Measurements from ENCODE around the gene DERL3.

Gene DERL3

DNA sequence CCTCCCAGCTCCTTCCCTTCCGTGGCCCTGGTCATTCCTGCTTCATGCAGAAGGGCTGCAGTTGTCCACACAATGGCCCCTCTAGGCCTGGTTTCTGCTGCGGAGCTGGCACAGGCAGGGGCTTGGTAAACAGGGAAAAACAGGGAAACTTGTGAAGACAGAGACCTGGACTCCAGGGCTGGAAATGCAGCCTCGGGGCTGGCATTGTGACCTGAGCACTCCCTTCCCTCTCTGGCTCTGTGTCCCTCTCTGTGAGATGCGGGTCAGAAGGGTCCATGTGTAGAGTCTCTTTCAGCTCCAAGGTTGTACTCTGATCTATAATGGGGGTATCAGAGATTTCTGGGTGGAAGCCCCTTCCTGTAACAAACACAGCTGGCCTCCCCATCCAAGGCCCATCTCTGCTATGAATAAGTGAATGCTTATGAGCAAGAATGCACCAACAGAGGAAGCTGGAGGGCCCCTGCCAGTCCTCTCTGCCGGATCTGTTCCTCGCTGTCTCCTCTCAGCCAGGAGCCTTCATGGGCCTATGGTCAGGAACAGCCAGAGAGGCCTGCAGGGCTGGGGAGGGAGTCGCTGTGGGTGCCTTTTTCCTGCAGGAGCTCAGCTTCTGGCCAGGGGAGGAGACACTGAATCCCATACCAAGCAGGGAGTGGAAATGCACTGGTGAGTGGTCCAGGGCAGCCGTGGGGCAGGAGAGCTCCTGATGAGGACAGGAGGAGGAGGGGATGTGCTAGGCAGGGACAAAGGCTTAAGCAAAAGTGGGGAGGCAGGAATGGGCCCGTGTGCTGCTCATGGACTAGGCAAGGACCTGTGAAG, 6.7 kb upstream of the DERL3 start:
- DNase-seq (ENCODE audit: low read depth) = no peak
- TF ChIP-seq POLR2A (IDR thresholded peaks at IDR 0.05; ENCODE audit: extremely low read depth, insufficient read length) (no peak), MYC (IDR thresholded peaks at IDR 0.05; ENCODE audit: low read depth, low read length) (no peak)
- TF ChIP-seq, protein P1, sequence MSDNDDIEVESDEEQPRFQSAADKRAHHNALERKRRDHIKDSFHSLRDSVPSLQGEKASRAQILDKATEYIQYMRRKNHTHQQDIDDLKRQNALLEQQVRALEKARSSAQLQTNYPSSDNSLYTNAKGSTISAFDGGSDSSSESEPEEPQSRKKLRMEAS (IDR thresholded peaks at IDR 0.05; ENCODE audit: low read depth, low read length) = no peak
- TF ChIP-seq, protein P2, sequence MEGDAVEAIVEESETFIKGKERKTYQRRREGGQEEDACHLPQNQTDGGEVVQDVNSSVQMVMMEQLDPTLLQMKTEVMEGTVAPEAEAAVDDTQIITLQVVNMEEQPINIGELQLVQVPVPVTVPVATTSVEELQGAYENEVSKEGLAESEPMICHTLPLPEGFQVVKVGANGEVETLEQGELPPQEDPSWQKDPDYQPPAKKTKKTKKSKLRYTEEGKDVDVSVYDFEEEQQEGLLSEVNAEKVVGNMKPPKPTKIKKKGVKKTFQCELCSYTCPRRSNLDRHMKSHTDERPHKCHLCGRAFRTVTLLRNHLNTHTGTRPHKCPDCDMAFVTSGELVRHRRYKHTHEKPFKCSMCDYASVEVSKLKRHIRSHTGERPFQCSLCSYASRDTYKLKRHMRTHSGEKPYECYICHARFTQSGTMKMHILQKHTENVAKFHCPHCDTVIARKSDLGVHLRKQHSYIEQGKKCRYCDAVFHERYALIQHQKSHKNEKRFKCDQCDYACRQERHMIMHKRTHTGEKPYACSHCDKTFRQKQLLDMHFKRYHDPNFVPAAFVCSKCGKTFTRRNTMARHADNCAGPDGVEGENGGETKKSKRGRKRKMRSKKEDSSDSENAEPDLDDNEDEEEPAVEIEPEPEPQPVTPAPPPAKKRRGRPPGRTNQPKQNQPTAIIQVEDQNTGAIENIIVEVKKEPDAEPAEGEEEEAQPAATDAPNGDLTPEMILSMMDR (IDR thresholded peaks at IDR 0.05; ENCODE audit: low read depth, low read length) = no peak
- no peak overlapping the region for H3K4me3 ChIP-seq (ENCODE audit: low read depth, low read length)

DNA sequence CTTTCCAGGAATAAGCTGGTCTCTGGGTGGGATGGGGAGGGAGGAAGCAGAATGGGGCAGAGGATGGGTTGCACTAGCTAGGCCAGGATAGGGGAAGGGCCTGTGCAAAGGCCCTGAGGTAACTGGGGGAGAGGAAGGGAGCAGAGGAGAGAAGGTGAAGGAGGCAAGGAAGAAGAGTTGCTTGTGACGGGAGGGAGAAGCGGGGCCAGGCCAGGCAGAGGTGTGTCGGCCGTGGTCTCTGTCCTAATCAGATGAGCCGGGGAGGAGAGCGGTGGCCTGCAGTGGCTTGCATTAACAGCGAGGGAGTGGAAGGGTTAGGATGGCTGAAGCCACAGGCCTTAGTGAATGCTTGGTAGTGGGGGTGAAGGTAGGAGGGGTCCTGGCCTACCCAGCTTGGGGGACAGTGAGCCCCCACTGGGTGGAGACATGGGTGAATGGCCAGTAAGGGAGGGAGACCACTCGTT, 6.0 kb upstream of the DERL3 start:
- TF ChIP-seq MYC (IDR thresholded peaks at IDR 0.05; ENCODE audit: low read depth, low read length) (no peak), POLR2A (IDR thresholded peaks at IDR 0.05; ENCODE audit: extremely low read depth, insufficient read length) (no peak)
- TF ChIP-seq, protein P2 (IDR thresholded peaks at IDR 0.05; ENCODE audit: low read depth, low read length) = no peak
- TF ChIP-seq, protein P1 (IDR thresholded peaks at IDR 0.05; ENCODE audit: low read depth, low read length) = no peak
- no peak overlapping the region for H3K4me3 ChIP-seq (ENCODE audit: low read depth, low read length)
- no peak for DNase-seq (ENCODE audit: low read depth)

DNA sequence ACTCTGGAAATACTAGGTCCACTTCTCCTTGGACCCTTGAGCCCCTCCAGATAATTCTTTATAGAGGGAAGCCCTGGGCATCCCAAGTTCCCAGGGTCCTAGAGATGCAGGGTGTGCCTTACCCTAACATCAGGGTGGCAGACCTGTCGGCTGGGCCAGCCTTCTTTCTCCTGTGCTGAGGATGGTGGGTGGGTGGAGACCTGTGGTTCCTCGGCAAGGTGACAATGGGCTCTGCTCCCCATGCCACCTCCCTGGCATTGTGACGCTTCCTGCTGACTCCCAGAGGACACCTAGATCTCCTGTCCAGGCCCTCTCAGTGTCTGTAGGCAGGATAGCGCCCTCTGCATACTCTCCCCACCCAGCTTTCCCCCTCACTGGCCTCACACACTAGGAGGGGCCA, 3.8 kb upstream of the DERL3 start:
- TF ChIP-seq, protein P1 (IDR thresholded peaks at IDR 0.05; ENCODE audit: low read depth, low read length) = no peak
- no peak for TF ChIP-seq POLR2A (IDR thresholded peaks at IDR 0.05; ENCODE audit: extremely low read depth, insufficient read length)
- H3K4me3 ChIP-seq (ENCODE audit: low read depth, low read length) = no peak overlapping the region
- no peak for DNase-seq (ENCODE audit: low read depth)

DNA sequence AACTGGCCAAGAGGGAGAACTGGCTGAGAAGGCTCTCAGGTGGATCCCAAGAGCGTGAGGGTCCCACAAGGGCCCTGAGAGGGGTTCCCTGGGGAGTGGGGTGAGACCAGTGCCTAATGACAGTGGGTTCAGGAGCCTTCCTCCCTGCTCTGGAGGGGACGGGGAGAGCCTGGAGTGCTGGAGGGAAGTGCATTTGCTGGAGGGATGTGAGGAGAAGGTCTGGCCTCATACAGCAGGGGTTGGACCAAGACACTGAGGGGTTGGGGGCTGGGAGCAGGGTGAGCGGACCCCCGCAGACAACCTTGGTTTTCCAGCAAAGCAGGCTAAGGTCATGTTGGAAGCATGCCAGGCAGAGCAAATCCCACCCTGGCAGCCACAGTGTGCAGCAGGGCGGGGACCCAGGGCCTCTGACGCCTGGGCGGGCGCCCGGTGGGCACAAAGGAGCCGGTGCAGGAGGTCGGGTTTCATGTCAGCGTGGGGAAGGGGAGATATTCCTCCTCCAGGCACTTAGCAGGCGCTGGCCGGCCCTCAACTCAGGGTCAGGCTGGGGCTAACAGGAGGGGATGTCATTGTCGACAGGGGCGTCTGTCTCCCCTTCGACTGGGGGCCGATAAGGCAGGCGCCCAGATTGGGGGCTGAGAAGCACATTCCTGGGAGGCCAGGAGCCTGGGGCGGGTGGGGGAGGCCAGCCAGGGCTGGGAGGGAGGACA, 3.1 kb upstream of the DERL3 start:
- DNase-seq (ENCODE audit: low read depth) = no peak
- H3K4me3 ChIP-seq (ENCODE audit: low read depth, low read length) = no peak overlapping the region
- TF ChIP-seq POLR2A (IDR thresholded peaks at IDR 0.05; ENCODE audit: extremely low read depth, insufficient read length) = no peak
- TF ChIP-seq MYC (IDR thresholded peaks at IDR 0.05; ENCODE audit: low read depth, low read length) = no peak
- TF ChIP-seq, protein P1 (IDR thresholded peaks at IDR 0.05; ENCODE audit: low read depth, low read length) = no peak
- TF ChIP-seq, protein P2 (IDR thresholded peaks at IDR 0.05; ENCODE audit: low read depth, low read length) = no peak

DNA sequence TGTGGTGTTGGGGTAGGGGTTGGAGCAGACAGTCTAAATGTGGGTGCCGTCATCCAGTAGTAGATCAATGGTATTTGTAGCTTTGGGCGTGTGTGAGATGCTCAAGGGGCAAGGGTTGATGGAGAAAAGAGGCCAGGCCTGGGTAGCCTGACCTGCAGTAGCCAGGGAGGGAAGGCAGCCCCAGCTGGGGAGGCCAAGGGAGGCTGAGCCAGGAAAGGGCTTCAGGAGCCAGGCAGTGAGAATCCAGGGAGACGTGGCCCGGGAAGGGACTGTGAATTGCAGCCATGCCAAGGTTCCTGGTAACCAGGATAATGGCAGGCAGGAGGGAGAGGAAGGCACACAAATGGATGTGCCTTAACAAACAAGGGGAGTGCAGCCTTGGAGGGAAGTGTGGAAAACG, 2.5 kb upstream of the DERL3 start:
- H3K4me3 ChIP-seq (ENCODE audit: low read depth, low read length) = no peak overlapping the region
- TF ChIP-seq MYC (IDR thresholded peaks at IDR 0.05; ENCODE audit: low read depth, low read length) (no peak), POLR2A (IDR thresholded peaks at IDR 0.05; ENCODE audit: extremely low read depth, insufficient read length) (no peak)
- TF ChIP-seq, protein P2 (IDR thresholded peaks at IDR 0.05; ENCODE audit: low read depth, low read length) = no peak
- TF ChIP-seq, protein P1 (IDR thresholded peaks at IDR 0.05; ENCODE audit: low read depth, low read length) = no peak
- DNase-seq (ENCODE audit: low read depth) = no peak

DNA sequence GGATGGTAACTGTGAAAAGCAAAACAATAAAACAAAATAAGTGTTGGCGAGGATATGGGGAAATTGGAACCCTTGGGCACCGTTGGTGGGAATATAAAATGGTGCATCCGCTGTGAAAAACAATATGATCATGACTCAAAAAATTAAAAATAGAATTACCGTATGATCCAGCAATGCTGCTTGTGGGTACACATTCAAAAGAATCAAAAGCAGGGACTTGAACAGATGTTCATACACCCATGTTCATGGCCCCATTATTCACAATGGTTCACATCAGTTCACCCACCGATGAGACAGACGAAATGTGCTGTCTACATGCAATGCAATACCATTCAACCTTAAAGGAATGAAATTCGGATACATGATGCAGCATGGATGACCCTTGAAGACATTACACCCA, 1.2 kb upstream of the DERL3 start:
- TF ChIP-seq MYC (IDR thresholded peaks at IDR 0.05; ENCODE audit: low read depth, low read length) (no peak), POLR2A (IDR thresholded peaks at IDR 0.05; ENCODE audit: extremely low read depth, insufficient read length) (no peak)
- TF ChIP-seq, protein P1 (IDR thresholded peaks at IDR 0.05; ENCODE audit: low read depth, low read length) = no peak
- TF ChIP-seq, protein P2 (IDR thresholded peaks at IDR 0.05; ENCODE audit: low read depth, low read length) = no peak
- DNase-seq (ENCODE audit: low read depth) = no peak
- no peak overlapping the region for H3K4me3 ChIP-seq (ENCODE audit: low read depth, low read length)

Measured in NB4 (cell line).